K562 (cell line): ENCODE data around the gene CAMK2G. TPM values are rescaled to one million over a fixed set of nuclear protein-coding genes. Genes with fewer than 3 reads are reported as not detected.

Source experiments
- ATAC-seq: fragments of 200-7000 bp; cut with Tn5 transposase; 3 replicates; pipeline ENCODE4 v1.9.1; 2020; ENCODE audit warnings: moderate library complexity
- BruUV-seq: library from RNA; stranded (reverse); fragments of 400-500 nt; replicated peaks from 2 replicates; lab custom pipeline; 2021; lab: Mats Ljungman, UMichigan
- CTCF ChIA-PET: fragments of 300-600 bp; formaldehyde crosslinking; extraction: SDS; loops from one replicate; lab custom pipeline; 2021; ENCODE audit warnings: low intra/inter-chr PET ratio; lab: Yijun Ruan, JAX
- POLR2A ChIA-PET: fragments of 300-600, 350-650 bp; sonication (Branson Sonifier 250); formaldehyde crosslinking; extraction: SDS; loops from one replicate; lab custom pipeline; 2021; ENCODE audit warnings: antibody characterized with exemption, inconsistent platforms; lab: Yijun Ruan, JAX
- DNase-seq, 4 experiments: peaks; one replicate each; pipeline versions ENCODE4 v3.0.0 to v3.0.0-alpha.2; 2011 to 2018; ENCODE audit warnings: low spot score in 3 of 4, mixed read lengths in 3 of 4; ENCODE audit errors: extremely low read depth in 1 of 4
- FAIRE-seq: peaks from 2 replicates; lab custom pipeline; 2011; peaks lifted over from hg19 to GRCh38; lab: Jason Lieb, UNC
- H2AFZ ChIP-seq: 2 replicates; pipeline ENCODE4 v1.6.0; 2011; ENCODE audit warnings: low read depth, low read length, control low read depth, inconsistent platforms
- H3K27ac ChIP-seq: fragments of 200-600 bp; 3 replicates; pipeline ENCODE4 v1.8.0; 2011; ENCODE audit warnings: low read depth, mild to moderate bottlenecking, control low read depth, inconsistent platforms, low read length, moderate library complexity, mixed read lengths; ENCODE audit errors: extremely low read depth
- H3K27me3 ChIP-seq, 2 experiments: fragments of 300-600 bp in 1 of 2; 2 replicates in 1 of 2; 3 replicates in 1 of 2; pipeline versions ENCODE4 v1.6.0 to v1.8.0; 2011; ENCODE audit warnings: inconsistent platforms in 2 of 2, low read length in 2 of 2, mild to moderate bottlenecking in 1 of 2, mixed read lengths in 1 of 2, moderate library complexity in 1 of 2; ENCODE audit not compliant: control insufficient read depth in 2 of 2, insufficient read depth in 2 of 2
- H3K36me3 ChIP-seq: fragments of 300-600 bp; 3 replicates; pipeline ENCODE4 v1.8.0; 2011; ENCODE audit warnings: mild to moderate bottlenecking, low read length, inconsistent platforms; ENCODE audit not compliant: control insufficient read depth, insufficient read depth
- H3K4me1 ChIP-seq, 2 experiments: fragments of 200-600 bp in 1 of 2; replicated peaks in 1 of 2; 2 replicates in 1 of 2; 3 replicates in 1 of 2; pipeline versions ENCODE4 v1.5.1 to v1.8.0; 2011; ENCODE audit warnings: inconsistent platforms in 2 of 2, low read length in 2 of 2, mild to moderate bottlenecking in 1 of 2, mixed read lengths in 1 of 2, moderate library complexity in 1 of 2; ENCODE audit not compliant: control insufficient read depth in 2 of 2, insufficient read depth in 2 of 2
- H3K4me2 ChIP-seq: 2 replicates; pipeline ENCODE4 v1.6.1; 2011; ENCODE audit warnings: low read length, control low read depth, inconsistent platforms, mixed read lengths; ENCODE audit not compliant: insufficient read depth
- H3K4me3 ChIP-seq: fragments of 200-600 bp; sonication (generic), shearing (Covaris generic); 2 replicates; pipeline ENCODE4 v1.5.1; 2016; ENCODE audit warnings: control low read depth, inconsistent platforms
- H3K79me2 ChIP-seq: fragments of 200-600 bp; 3 replicates; pipeline ENCODE4 v1.8.0; 2011; ENCODE audit warnings: low read length, inconsistent platforms; ENCODE audit not compliant: control insufficient read depth, insufficient read depth
- H3K9ac ChIP-seq, 2 experiments: 2 replicates each; pipeline versions ENCODE4 v1.6.0 to v1.6.1; 2011; ENCODE audit warnings: low read depth in 2 of 2, low read length in 2 of 2, control low read depth in 1 of 2, inconsistent platforms in 1 of 2, mild to moderate bottlenecking in 1 of 2, mixed read lengths in 1 of 2; ENCODE audit not compliant: insufficient read depth in 1 of 2
- H3K9me1 ChIP-seq: one replicate; pipeline ENCODE4 v1.6.0; 2011; ENCODE audit warnings: inconsistent platforms, mild to moderate bottlenecking, low read length, moderate library complexity; ENCODE audit not compliant: control insufficient read depth, insufficient read depth
- H3K9me3 ChIP-seq: replicated peaks from 2 replicates; pipeline ENCODE4 v1.5.1; 2011; ENCODE audit warnings: low read depth, low read length, inconsistent platforms; ENCODE audit not compliant: control insufficient read depth, insufficient read depth
- H4K20me1 ChIP-seq: replicated peaks from 2 replicates; pipeline ENCODE4 v1.6.1; 2011; ENCODE audit warnings: low read length, inconsistent platforms, mixed read lengths; ENCODE audit not compliant: control insufficient read depth, insufficient read depth
- ATF1 ChIP-seq, 2 experiments: fragments of 450-650 bp in 1 of 2; IDR thresholded peaks; 2 replicates each; pipeline ENCODE4 v1.6.1; 2016; ENCODE audit warnings: missing compliant biosample characterization in 1 of 2, missing genetic modification characterization in 1 of 2
- CAMTA2 ChIP-seq: fragments of 250-450 bp; sonication (Bioruptor Pico); conservative IDR thresholded peaks from 2 replicates; pipeline ENCODE4 v1.5.1; 2022
- CHD1 ChIP-seq: fragments of 200-600 bp; sonication (generic); IDR thresholded peaks from one replicate; pipeline ENCODE4 v1.6.1; 2012; ENCODE audit warnings: mild to moderate bottlenecking, moderate library complexity, low read length, inconsistent platforms
- E4F1 ChIP-seq: fragments of 250-450 bp; sonication (Bioruptor Pico); IDR thresholded peaks from 2 replicates; pipeline ENCODE4 v1.5.0; 2021; ENCODE audit warnings: mild to moderate bottlenecking, borderline replicate concordance
- IRF2 ChIP-seq: sonication (generic); formaldehyde crosslinking; IDR thresholded peaks from 2 replicates; pipeline ENCODE4 v1.8.1; 2022; ENCODE audit warnings: mild to moderate bottlenecking, missing genetic modification reagents
- OTX1 ChIP-seq: fragments of 450-650 bp; formaldehyde crosslinking; IDR thresholded peaks from 2 replicates; pipeline ENCODE4 v1.4.0; 2022; ENCODE audit warnings: mild to moderate bottlenecking
- PPARD ChIP-seq: fragments of 250-450 bp; sonication (Bioruptor Pico); IDR thresholded peaks from 2 replicates; pipeline ENCODE4 v1.8.0; 2022; ENCODE audit warnings: inconsistent platforms, mild to moderate bottlenecking, moderate library complexity
- PREB ChIP-seq: sonication (generic); formaldehyde crosslinking; IDR thresholded peaks from 2 replicates; pipeline ENCODE4 v1.8.1; 2023; ENCODE audit warnings: mild to moderate bottlenecking, missing genetic modification reagents
- PTBP1 ChIP-seq: fragments of 200-400 bp; formaldehyde crosslinking; IDR thresholded peaks from 2 replicates; pipeline ENCODE4 v1.6.1; 2017; ENCODE audit warnings: low read depth, low read length
- RBBP5 ChIP-seq: fragments of 200-600 bp; sonication (generic); IDR thresholded peaks from 2 replicates; pipeline ENCODE4 v1.6.1; 2012; ENCODE audit warnings: borderline replicate concordance, mild to moderate bottlenecking, low read length, control low read depth, inconsistent platforms; ENCODE audit not compliant: insufficient read depth, poor library complexity, severe bottlenecking
- RBM17 ChIP-seq: fragments of 200-400 bp; formaldehyde crosslinking; IDR thresholded peaks from 2 replicates; pipeline ENCODE4 v1.6.1; 2017; ENCODE audit warnings: low read depth, mild to moderate bottlenecking, low read length, borderline replicate concordance
- THRB ChIP-seq: fragments of 450-650 bp; formaldehyde crosslinking; conservative IDR thresholded peaks from 2 replicates; pipeline ENCODE4 v1.4.0; 2022; ENCODE audit warnings: mild to moderate bottlenecking, missing genetic modification characterization
- ZNF282 ChIP-seq: sonication (generic); formaldehyde crosslinking; IDR thresholded peaks from 2 replicates; pipeline ENCODE4 v1.8.1; 2023; ENCODE audit warnings: missing genetic modification reagents
- WGBS: fragments of 100-300 bp; shearing (Covaris generic); methylation state at CpG from one replicate; pipeline ENCODE4 v1.1.6; 2016; ENCODE audit warnings: low coverage, mixed read lengths; ENCODE audit not compliant: insufficient coverage; ENCODE audit errors: missing lambda C conversion rate; 5-methylcytosine and 5-hydroxymethylcytosine counted together
- in situ Hi-C: fragments of 300-500 bp; cut with MboI; formaldehyde crosslinking; loops from 4 replicates; pipeline ENCODE4 v1.15.0; 2018; ENCODE audit warnings: inconsistent platforms, mixed read lengths
- intact Hi-C: fragments of 100-400 bp; cut with micrococcal nuclease; formaldehyde crosslinking; loops from 2 replicates; pipeline ENCODE4 v1.14.2; 2022
- polyA plus RNA-seq, 8 experiments: library from polyadenylated mRNA; depleted of rRNA in 4 of 8; stranded (reverse) in 5 of 8; unstranded in 3 of 8; fragments of >200 nt; fragmentation: Nextera tagmentation in 2 of 8; fragmentation: Illumina TruSeq in 1 of 8; extraction: Ambion mirVana in 2 of 8; extraction: Trizol in 1 of 8; gene quantifications; 2 replicates each; pipeline versions ENCODE4 v1.2.1 to v1.2.3, GENCODE V29; 2011 to 2014; ENCODE audit warnings: inconsistent platforms in 1 of 8, missing spikeins in 1 of 8
- total RNA-seq, 7 experiments: library from RNA; depleted of rRNA in 6 of 7; stranded (reverse); fragments of >200 nt in 6 of 7; fragmentation: Illumina TruSeq in 2 of 7; extraction: Trizol in 2 of 7; gene quantifications; 2 replicates each; pipeline versions ENCODE4 v1.2.1 to v1.2.3, GENCODE V29; 2011 to 2021; ENCODE audit warnings: low replicate concordance in 1 of 7

Gene CAMK2G
- total and polyA plus RNA-seq, 9 of the 15 experiments (the other 6 are each of a cell fraction or from before 2014, with no cell fraction given), result 9.0 to 37.9 (median 32.6) TPM

GRCh38 chr10:73773152-73773879 lies 101.0 kb downstream of the CAMK2G start:
- H3K79me2 ChIP-seq, result peaks cover 67% of the 10 kb centered on the region
- peaks cover 21 to 29% of the 10 kb centered on the region in 2 experiments; a peak in 4 of 5 replicates for H3K4me1 ChIP-seq
- no peak; the same call in 2 of the 3 replicates for ATAC-seq
- H3K9me1 ChIP-seq, result no peaks in the 10 kb centered on the region
- peak overlapping the region; percentile 98 for H3K4me2 ChIP-seq
- FAIRE-seq, result peak; percentile 51
- DNase-seq, result no peak
- CTCF ChIA-PET, result no interaction called here
- H3K27ac ChIP-seq, result peak overlapping the region; percentile 91
- peak overlapping the region; percentile 74 for H3K4me3 ChIP-seq
- peak overlapping the region; percentile 79 to 97 for H3K9ac ChIP-seq
- H3K9me3 ChIP-seq, result no peaks in the 10 kb centered on the region
- BruUV-seq, result TSS peak; percentile 40
- POLR2A ChIA-PET, result interaction anchor here (0.6 to 11.0 kb wide), 16 partner anchors 9 to 1453 kb away, joined by 3 to 137 read pairs (median 4); partner anchors contain the start of genes CHCHD1, SEC24C and ZSWIM8
- WGBS, result 3% methylated on average over 29 of the region's 29 CpGs
- no peaks in the 10 kb centered on the region for H3K27me3 ChIP-seq
- peaks cover 13% of the 10 kb centered on the region for H4K20me1 ChIP-seq
- in situ Hi-C loops, result loop anchor here (10.0 kb wide), 1 partner anchor 119 kb away; the partner anchor contains the start of gene SYNPO2L
- peaks cover 74% of the 10 kb centered on the region for H3K36me3 ChIP-seq
- intact Hi-C loops, result loop anchor here (5.0 kb wide), 1 partner anchor 159 kb away; no protein-coding TSS in a partner anchor
- peak overlapping the region; percentile 94 for H2AFZ ChIP-seq
- peak; percentile 53; the same call in 1 of the 2 replicates for TF ChIP-seq THRB (CRISPR knock-in tag)
- peak; percentile 64; the same call in 1 of the 2 replicates for TF ChIP-seq PREB
- TF ChIP-seq RBM17, result no peak
- TF ChIP-seq ATF1 (CRISPR knock-in tag; IDR thresholded peaks at IDR 0.05), result 0 out of 2 replicates have a peak, but pooled peaks have one; percentile 0
- TF ChIP-seq ATF1 (tag; IDR thresholded peaks at IDR 0.05), result no peak
- peak; percentile 23 for TF ChIP-seq CHD1
- TF ChIP-seq RBBP5, result peak; percentile 52
- TF ChIP-seq OTX1 (CRISPR knock-in tag), result 0 out of 2 replicates have a peak, but pooled peaks have one; percentile 43
- TF ChIP-seq PPARD (CRISPR knock-in tag), result no peak
- TF ChIP-seq E4F1 (CRISPR knock-in tag), result no peak
- TF ChIP-seq ZNF282 (CRISPR knock-in tag), result 0 out of 2 replicates have a peak, but pooled peaks have one; percentile 74
- TF ChIP-seq PTBP1, result no peak
- TF ChIP-seq CAMTA2, result no peak
- TF ChIP-seq IRF2 (CRISPR knock-in tag), result peak; percentile 64; the same call in 1 of the 2 replicates
